CD4-positive, alpha-beta memory T cell (primary cell): ENCODE data around the gene RUSC1. TPM values are rescaled to one million over a fixed set of nuclear protein-coding genes. Genes with fewer than 3 reads are reported as not detected.
"Not testable (repeated sequence)": the region's sequence is repeated elsewhere in the genome, so short reads cannot be mapped to it uniquely, and the experiment has no call there.

ENCODE experiments used
- CTCF ChIA-PET: fragments of 350-600 bp; sonication (Branson Sonifier 250); formaldehyde crosslinking; loops from one replicate; lab custom pipeline; 2021; ENCODE audit warnings: inconsistent platforms; ENCODE audit not compliant: partially characterized antibody; lab: Charles Lee
- POLR2A ChIA-PET: fragments of 350-600 bp; sonication (Branson Sonifier 250); formaldehyde crosslinking; loops from one replicate; lab custom pipeline; 2021; ENCODE audit not compliant: partially characterized antibody; lab: Charles Lee
- DNase-seq, 5 donors: peaks; one replicate each; pipeline versions ENCODE4 v3.0.0 to v3.0.0-alpha.2; 2020 to 2022; ENCODE audit warnings: mixed read lengths in 1 of 5
- H3K27ac ChIP-seq: one replicate; pipeline ENCODE4 v1.7.0; 2013; ENCODE audit warnings: low read depth, low read length
- H3K27me3 ChIP-seq: 2 replicates; pipeline ENCODE4 v1.7.0; 2013; ENCODE audit warnings: mild to moderate bottlenecking, low read length, moderate library complexity; ENCODE audit not compliant: insufficient read depth
- H3K36me3 ChIP-seq: 2 replicates; pipeline ENCODE4 v1.7.0; 2013; ENCODE audit warnings: mild to moderate bottlenecking, low read length, moderate library complexity; ENCODE audit not compliant: insufficient read depth
- H3K4me1 ChIP-seq: 2 replicates; pipeline ENCODE4 v1.7.0; 2013; ENCODE audit warnings: mild to moderate bottlenecking, low read length, moderate library complexity; ENCODE audit not compliant: insufficient read depth
- H3K4me3 ChIP-seq, 2 donors: one replicate each; pipeline ENCODE4 v1.7.0; 2013; ENCODE audit warnings: low read length in 2 of 2, mild to moderate bottlenecking in 1 of 2
- H3K9me3 ChIP-seq, 2 donors: one replicate each; pipeline ENCODE4 v1.7.0; 2013; ENCODE audit warnings: low read length in 2 of 2, control low read depth in 1 of 2; ENCODE audit not compliant: control insufficient read depth in 1 of 2
- H3K27ac Mint-ChIP-seq, 7 donors: one replicate each; pipeline ENCODE4 v1.8.0; 2020 to 2021; ENCODE audit warnings: mixed read lengths in 7 of 7, mild to moderate bottlenecking in 6 of 7, inconsistent platforms in 3 of 7, moderate library complexity in 3 of 7
- H3K27me3 Mint-ChIP-seq, 2 donors: one replicate each; pipeline ENCODE4 v1.8.0; 2020 to 2021; ENCODE audit warnings: mixed read lengths in 2 of 2
- H3K36me3 Mint-ChIP-seq, 2 donors: one replicate each; pipeline ENCODE4 v1.8.0; 2020 to 2021; ENCODE audit warnings: mixed read lengths in 2 of 2, inconsistent platforms in 1 of 2, mild to moderate bottlenecking in 1 of 2
- H3K4me1 Mint-ChIP-seq, 4 donors: one replicate each; pipeline ENCODE4 v1.8.0; 2020 to 2021; ENCODE audit warnings: mixed read lengths in 4 of 4, mild to moderate bottlenecking in 1 of 4
- H3K4me3 Mint-ChIP-seq, 8 donors: one replicate each; pipeline ENCODE4 v1.8.0; 2020 to 2021; ENCODE audit warnings: mixed read lengths in 8 of 8, mild to moderate bottlenecking in 7 of 8, moderate library complexity in 6 of 8, inconsistent platforms in 3 of 8
- H3K9me3 Mint-ChIP-seq, 8 donors: one replicate each; pipeline ENCODE4 v1.8.0; 2020 to 2021; ENCODE audit warnings: mixed read lengths in 8 of 8, mild to moderate bottlenecking in 5 of 8, inconsistent platforms in 3 of 8, moderate library complexity in 1 of 8
- intact Hi-C: fragments of 100-400 bp; cut with micrococcal nuclease; formaldehyde crosslinking; loops from one replicate; pipeline ENCODE4 v1.15.1; 2023
- polyA plus RNA-seq, 2 donors: library from polyadenylated mRNA; unstranded; fragments of 300-500 nt; fragmentation: Illumina TruSeq; gene quantifications; one replicate each; pipeline ENCODE4 v1.2.3, GENCODE V29; 2021
- total RNA-seq, 2 experiments: library from RNA; stranded (reverse); gene quantifications; one replicate each; pipeline ENCODE4 v1.2.3, GENCODE V29; 2021

The RUSC1 gene
- total and polyA plus RNA-seq, 4 experiments from 2014 or later: 6.8 to 20.1 (median 15.9) TPM

- intact Hi-C loops: loop anchor here (10.0 kb wide), 1 partner anchor 151 kb away; the partner anchor contains the start of genes KRTCAP2 and TRIM46
- no peak for DNase-seq
- Histone ChIP-seq H3K4me1 (peaks cover 23% of the 10 kb centered on the region), H3K27ac (no peak overlapping the region), H3K27me3 (no peaks in the 10 kb centered on the region), H3K36me3 (peaks cover 13% of the 10 kb centered on the region), H3K4me3 (no peak overlapping the region), H3K9me3 (no peaks in the 10 kb centered on the region)
- H3K27ac Mint-ChIP-seq: peak overlapping the region; percentile 22 to 89 (median 84)
- H3K9me3 Mint-ChIP-seq: no peaks in the 10 kb centered on the region
- ChIA-PET POLR2A (no interaction called here), CTCF (interaction anchor here (10.1 kb wide), 1 partner anchor 76 kb away, joined by 143 read pairs; no protein-coding TSS in a partner anchor)
- H3K36me3 Mint-ChIP-seq: peaks cover 7 to 13% of the 10 kb centered on the region in 2 donors
- peaks cover 11 to 28% (median 18%) of the 10 kb centered on the region in 4 donors for H3K4me1 Mint-ChIP-seq
- peak overlapping the region; percentile 43 to 78 (median 68) for H3K4me3 Mint-ChIP-seq
- no peaks in the 10 kb centered on the region for H3K27me3 Mint-ChIP-seq
These were observed 5.4 kb downstream of the RUSC1 start for GRCh38 chr1:155326020-155326526.

- H3K9me3 ChIP-seq: no peaks in the 10 kb centered on the region
- H3K4me3 Mint-ChIP-seq: no peak overlapping the region
- no peak for DNase-seq
- ChIA-PET CTCF (interaction anchor here (0.5 to 10.1 kb wide), 2 partner anchors 76 to 465 kb away, joined by 3 to 143 read pairs; no protein-coding TSS in a partner anchor), POLR2A (interaction anchor here (1.6 kb wide), 1 partner anchor 10 kb away, joined by 3 read pairs; no protein-coding TSS in a partner anchor)
- intact Hi-C loops: loop anchor here (10.0 kb wide), 1 partner anchor 152 kb away; the partner anchor contains the start of genes KRTCAP2 and TRIM46
- H3K36me3 ChIP-seq: peaks cover 13% of the 10 kb centered on the region
- peak overlapping the region in 3 of 7 donors; percentile 22 to 30 (median 25) for H3K27ac Mint-ChIP-seq
- peaks cover 17% of the 10 kb centered on the region for H3K4me1 ChIP-seq
- no peaks in the 10 kb centered on the region for H3K27me3 Mint-ChIP-seq
- H3K27me3 ChIP-seq: no peaks in the 10 kb centered on the region
- no peak overlapping the region for H3K4me3 ChIP-seq
- H3K4me1 Mint-ChIP-seq: peaks cover 7 to 23% (median 15%) of the 10 kb centered on the region in 4 donors
- H3K9me3 Mint-ChIP-seq: no peaks in the 10 kb centered on the region
- H3K27ac ChIP-seq: no peak overlapping the region
- H3K36me3 Mint-ChIP-seq: peaks cover 9 to 17% of the 10 kb centered on the region in 2 donors
These were observed 5.9 kb downstream of the RUSC1 start for GRCh38 chr1:155326631-155327037.

- H3K4me3 ChIP-seq: no peak overlapping the region
- Mint-ChIP-seq H3K27ac (peak overlapping the region in 2 of 7 donors; percentile 35 to 53), H3K9me3 (no peaks in the 10 kb centered on the region), H3K4me1 (peaks cover 2 to 17% (median 9%) of the 10 kb centered on the region in 4 donors), H3K4me3 (peak overlapping the region in 1 of 8 donors; percentile 39), H3K27me3 (no peaks in the 10 kb centered on the region), H3K36me3 (peaks cover 9 to 17% of the 10 kb centered on the region in 2 donors)
- no peaks in the 10 kb centered on the region for H3K9me3 ChIP-seq
- no peaks in the 10 kb centered on the region for H3K27me3 ChIP-seq
- no peak for DNase-seq
- H3K36me3 ChIP-seq: peaks cover 13% of the 10 kb centered on the region
- no peak overlapping the region for H3K27ac ChIP-seq
- CTCF ChIA-PET: interaction anchor here (1.6 kb wide), 1 partner anchor 77 kb away, joined by 6 read pairs; no protein-coding TSS in a partner anchor
- peaks cover 6% of the 10 kb centered on the region for H3K4me1 ChIP-seq
- POLR2A ChIA-PET: interaction anchor here (0.6 to 2.3 kb wide), 7 partner anchors 11 to 135 kb away, joined by 3 to 6 read pairs (median 3); partner anchors contain the start of gene FDPS
- intact Hi-C loops: loop anchor here (10.0 kb wide), 1 partner anchor 153 kb away; the partner anchor contains the start of genes KRTCAP2 and TRIM46
These were observed 7.3 kb downstream of the RUSC1 start for GRCh38 chr1:155327981-155328380.

DNA sequence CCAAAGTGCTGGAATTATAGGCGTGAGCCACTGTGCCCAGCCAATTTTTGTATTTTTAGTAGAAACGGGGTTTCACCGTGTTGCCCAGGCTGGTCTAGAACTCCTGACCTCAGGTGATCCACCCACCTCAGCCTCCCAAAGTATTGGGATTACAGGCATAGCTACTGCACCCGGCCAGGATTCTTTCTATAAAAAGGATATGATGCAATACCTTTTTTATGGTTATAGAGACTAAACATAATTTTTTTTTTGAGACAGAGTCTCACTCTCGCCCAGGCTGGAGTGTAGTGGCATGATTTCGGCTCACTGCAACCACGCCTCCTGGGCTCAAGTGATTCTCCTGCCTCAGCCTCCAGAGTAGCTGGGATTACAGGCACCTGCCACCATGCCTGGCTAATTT is 8.2 kb downstream of the RUSC1 start:
- peaks cover 13% of the 10 kb centered on the region for H3K36me3 ChIP-seq
- H3K4me3 Mint-ChIP-seq, H3K27ac Mint-ChIP-seq, H3K27me3 Mint-ChIP-seq, H3K27ac ChIP-seq, H3K27me3 ChIP-seq, H3K9me3 ChIP-seq, H3K4me1 ChIP-seq, H3K4me3 ChIP-seq, DNase-seq, H3K9me3 Mint-ChIP-seq: not testable (repeated sequence)
- CTCF ChIA-PET: interaction anchor here (1.6 kb wide), 1 partner anchor 77 kb away, joined by 6 read pairs; no protein-coding TSS in a partner anchor
- Mint-ChIP-seq H3K36me3 (peaks cover 13 to 22% of the 10 kb centered on the region in 2 donors), H3K4me1 (peaks cover 2 to 15% (median 9%) of the 10 kb centered on the region in 4 donors)
- intact Hi-C loops: loop anchor here (10.0 kb wide), 1 partner anchor 154 kb away; the partner anchor contains the start of genes KRTCAP2 and TRIM46
- POLR2A ChIA-PET: interaction anchor here (1.0 to 2.3 kb wide), 3 partner anchors 10 to 78 kb away, joined by 3 to 6 read pairs (median 4); partner anchors contain the start of gene FDPS

- H3K27ac Mint-ChIP-seq: peak overlapping the region in 2 of 7 donors; percentile 46 to 68
- no peak overlapping the region for H3K4me3 ChIP-seq
- H3K27me3 Mint-ChIP-seq: no peaks in the 10 kb centered on the region
- H3K9me3 Mint-ChIP-seq: no peaks in the 10 kb centered on the region
- CTCF ChIA-PET: no interaction called here
- H3K4me1 Mint-ChIP-seq: peaks cover 2 to 9% (median 9%) of the 10 kb centered on the region in 4 donors
- H3K4me1 ChIP-seq: peaks cover 2% of the 10 kb centered on the region
- H3K9me3 ChIP-seq: no peaks in the 10 kb centered on the region
- intact Hi-C loops: loop anchor here (10.0 kb wide), 1 partner anchor 155 kb away; the partner anchor contains the start of genes KRTCAP2 and TRIM46
- POLR2A ChIA-PET: no interaction called here
- H3K36me3 Mint-ChIP-seq: peaks cover 13 to 24% of the 10 kb centered on the region in 2 donors
- DNase-seq: no peak
- no peak overlapping the region for H3K27ac ChIP-seq
- H3K4me3 Mint-ChIP-seq: no peak overlapping the region
- H3K27me3 ChIP-seq: no peaks in the 10 kb centered on the region
- peaks cover 13% of the 10 kb centered on the region for H3K36me3 ChIP-seq
These were observed 9.4 kb downstream of the RUSC1 start for GRCh38 chr1:155329980-155330598.

DNA sequence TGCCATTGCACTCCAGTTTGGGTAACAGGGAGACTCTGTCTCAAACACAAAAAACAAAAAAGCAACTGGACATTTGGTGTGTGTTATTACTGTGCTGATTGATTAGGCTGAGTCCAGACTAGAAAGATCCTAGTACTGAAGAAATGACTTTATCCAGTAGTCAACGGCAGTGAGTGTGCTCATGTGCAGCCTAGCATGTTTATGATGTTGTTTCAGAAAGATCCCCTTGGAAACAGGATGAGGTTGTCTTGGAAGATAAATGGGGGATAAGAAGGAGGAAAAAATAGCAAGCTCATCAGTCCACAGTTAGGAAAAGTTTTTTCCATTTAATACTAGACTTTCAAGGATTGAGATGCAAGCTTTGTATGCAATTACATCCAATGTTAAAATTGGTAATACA is 14.3 kb downstream of the RUSC1 start:
- Mint-ChIP-seq H3K4me1 (peaks cover 0 to 5% (median 0%) of the 10 kb centered on the region in 4 donors), H3K27ac (peak overlapping the region in 1 of 7 donors; percentile 18), H3K27me3 (no peaks in the 10 kb centered on the region), H3K4me3 (no peak overlapping the region), H3K36me3 (peaks cover 31 to 62% of the 10 kb centered on the region in 2 donors), H3K9me3 (no peaks in the 10 kb centered on the region)
- CTCF ChIA-PET: interaction anchor here (0.9 kb wide), 2 partner anchors 11 kb away, joined by 3 to 4 read pairs; no protein-coding TSS in a partner anchor
- intact Hi-C loops: no loop called here
- H3K9me3 ChIP-seq: no peaks in the 10 kb centered on the region
- no peak overlapping the region for H3K4me3 ChIP-seq
- peaks cover 49% of the 10 kb centered on the region for H3K36me3 ChIP-seq
- H3K27ac ChIP-seq: no peak overlapping the region
- no peaks in the 10 kb centered on the region for H3K4me1 ChIP-seq
- POLR2A ChIA-PET: interaction anchor here (1.9 kb wide), 1 partner anchor 11 kb away, joined by 7 read pairs; no protein-coding TSS in a partner anchor
- DNase-seq: no peak
- H3K27me3 ChIP-seq: no peaks in the 10 kb centered on the region
